Sigmoid colon (tissue), 7 donors: Measurements from ENCODE around the gene AJM1. TPM values are rescaled to one million over a fixed set of nuclear protein-coding genes. Genes with fewer than 3 reads are reported as not detected.
A peak's percentile ranks its signal among the peaks of the same experiment; 100 is the strongest.

Experiments used
- DNase-seq: peaks from one replicate; pipeline ENCODE4 v3.0.0-alpha.2; 2019
- H3K27ac ChIP-seq, 4 donors: fragments of 200-600 bp; sonication (generic); one replicate each; pipeline ENCODE4 v1.5.1; 2016 to 2019; ENCODE audit warnings: mild to moderate bottlenecking in 1 of 4
- H3K27me3 ChIP-seq, 3 donors: fragments of 200-600 bp; sonication (generic); one replicate each; pipeline ENCODE4 v1.5.1; 2019; ENCODE audit warnings: mild to moderate bottlenecking in 1 of 3
- H3K36me3 ChIP-seq, 4 donors: fragments of 200-600 bp; sonication (generic); one replicate each; pipeline ENCODE4 v1.5.1; 2016 to 2019
- H3K4me1 ChIP-seq, 4 donors: fragments of 200-600 bp; sonication (generic); one replicate each; pipeline ENCODE4 v1.5.1; 2017 to 2019
- H3K4me3 ChIP-seq, 4 donors: fragments of 200-600 bp; sonication (generic); one replicate each; pipeline ENCODE4 v1.5.1; 2017 to 2019; ENCODE audit warnings: mild to moderate bottlenecking in 2 of 4, moderate library complexity in 1 of 4
- H3K9me3 ChIP-seq, 4 donors: fragments of 200-600 bp in 3 of 4; sonication (generic) in 3 of 4; one replicate each; pipeline versions ENCODE4 v1.5.1 to v1.6.1; 2013 to 2019
- CTCF ChIP-seq, 4 experiments: fragments of 450-650 bp in 3 of 4; fragments of 200-600 bp in 1 of 4; IDR thresholded peaks; one replicate each; pipeline ENCODE4 v1.5.1; 2016 to 2019; ENCODE audit warnings: antibody characterized with exemption in 4 of 4, mild to moderate bottlenecking in 3 of 4, moderate library complexity in 2 of 4
- EP300 ChIP-seq, 4 donors: sonication (generic); formaldehyde crosslinking; IDR thresholded peaks; one replicate each; pipeline ENCODE4 v1.6.1; 2017; ENCODE audit warnings: antibody characterized with exemption in 4 of 4
- POLR2A ChIP-seq, 2 donors: fragments of 450-650 bp; IDR thresholded peaks; one replicate each; pipeline ENCODE4 v1.6.1; 2016; ENCODE audit warnings: antibody characterized with exemption in 2 of 2, mild to moderate bottlenecking in 2 of 2, moderate library complexity in 2 of 2
- POLR2AphosphoS5 ChIP-seq, 4 donors: sonication (generic); formaldehyde crosslinking; IDR thresholded peaks; one replicate each; pipeline ENCODE4 v1.6.1; 2017; ENCODE audit warnings: antibody characterized with exemption in 4 of 4
- WGBS, 2 donors: extraction: QIAGEN DNeasy Blood & Tissue Kit; methylation state at CpG; one replicate each; pipeline ENCODE4 v1.1.7; 2013; 5-methylcytosine and 5-hydroxymethylcytosine counted together
- intact Hi-C: fragments of 100-400 bp; cut with DNase I; formaldehyde crosslinking; loops from one replicate; pipeline ENCODE4 v1.15.1; 2023
- polyA plus RNA-seq, 3 donors: library from polyadenylated mRNA; stranded (reverse); fragments of 200-250 nt; gene quantifications; one replicate each; pipeline ENCODE4 v1.2.3, GENCODE V29; 2013
- total RNA-seq, 4 donors: library from RNA; depleted of rRNA; stranded (reverse); fragments of >200 nt; gene quantifications; one replicate each; pipeline ENCODE4 v1.1.0, GENCODE V29; 2016
- donor health status: healthy with polysubstance abuse.
- donor health status: Bipolar disorder and iron deficiency.
- donor health status: healthy.

AJM1 gene
- total and polyA plus RNA-seq, 7 donors = 0.46 to 8.6 (median 4.3) TPM

GRCh38 chr9:136849960-136850865, 7.9 kb downstream of the AJM1 start:
- no peak for DNase-seq
- intact Hi-C loops = loop anchor here (2.0 to 10.0 kb wide), 2 partner anchors 15 to 185 kb away; partner anchors contain the start of gene FUT7
- 49 to 60% methylated on average over 43 of the region's 43 CpGs for WGBS, 2 donors
- H3K27me3 ChIP-seq = peaks cover 20 to 34% (median 33%) of the 10 kb centered on the region in 3 donors
- H3K36me3 ChIP-seq = peaks cover 0 to 6% (median 0%) of the 10 kb centered on the region in 4 donors
- TF ChIP-seq POLR2AphosphoS5 (IDR thresholded peaks at IDR 0.05) (peak in 1 of 4 donors; percentile 4), CTCF (IDR thresholded peaks at IDR 0.05) (no peak)
- H3K4me1 ChIP-seq = peaks cover 0 to 51% (median 48%) of the 10 kb centered on the region in 4 donors
- H3K27ac ChIP-seq = peak overlapping the region; percentile 87 to 93 (median 90)
- peak overlapping the region; percentile 68 to 82 (median 70) for H3K4me3 ChIP-seq
- no peaks in the 10 kb centered on the region for H3K9me3 ChIP-seq

- H3K4me3 ChIP-seq = no peak overlapping the region
- WGBS, 2 donors = 76 to 86% methylated on average over 23 of the region's 23 CpGs
Observed at GRCh38 chr9:136850866-136851775, 8.8 kb downstream of the AJM1 start.

GRCh38 chr9:136851941-136852663, 9.8 kb downstream of the AJM1 start, which contains the start of gene MAMDC4:
Gene MAMDC4 (plus strand): TSS chr9:136852346. CDS start chr9:136852417, 71 bp downstream.
- peaks cover 4 to 15% (median 14%) of the 10 kb centered on the region in 3 donors for H3K27me3 ChIP-seq
- WGBS, 2 donors = 68 to 79% methylated on average over 23 of the region's 23 CpGs
- DNase-seq = no peak
- H3K36me3 ChIP-seq = peaks cover 0 to 6% (median 0%) of the 10 kb centered on the region in 4 donors
- intact Hi-C loops = loop anchor here (2.0 kb wide), 1 partner anchor 13 kb away; no protein-coding TSS in a partner anchor
- no peaks in the 10 kb centered on the region for H3K9me3 ChIP-seq
- H3K27ac ChIP-seq = no peak within 1 kb of the TSS
- no peak within 1 kb of the TSS for H3K4me3 ChIP-seq
- peaks cover 0 to 32% (median 32%) of the 10 kb centered on the region in 4 donors for H3K4me1 ChIP-seq
- no peak for TF ChIP-seq EP300 (IDR thresholded peaks at IDR 0.05)
- TF ChIP-seq POLR2A (IDR thresholded peaks at IDR 0.05) = no peak
- no peak for TF ChIP-seq POLR2AphosphoS5 (IDR thresholded peaks at IDR 0.05)
- TF ChIP-seq CTCF (IDR thresholded peaks at IDR 0.05) = no peak

More at GRCh38 chr9:136850866-136851775, 8.8 kb downstream of the AJM1 start:
- intact Hi-C loops = loop anchor here (2.0 kb wide), 1 partner anchor 14 kb away; no protein-coding TSS in a partner anchor
- Histone ChIP-seq H3K27ac (no peak overlapping the region), H3K9me3 (no peaks in the 10 kb centered on the region), H3K27me3 (peaks cover 12 to 25% (median 24%) of the 10 kb centered on the region in 3 donors), H3K4me1 (peaks cover 0 to 42% (median 42%) of the 10 kb centered on the region in 4 donors), H3K36me3 (peaks cover 0 to 6% (median 0%) of the 10 kb centered on the region in 4 donors)
- no peak for DNase-seq
- TF ChIP-seq EP300 (IDR thresholded peaks at IDR 0.05) (no peak), POLR2A (IDR thresholded peaks at IDR 0.05) (no peak), POLR2AphosphoS5 (IDR thresholded peaks at IDR 0.05) (no peak), CTCF (IDR thresholded peaks at IDR 0.05) (no peak)
